Transverse colon (tissue), 4 donors: ENCODE results near the gene BCAS4. TPM values are rescaled to one million over a fixed set of nuclear protein-coding genes. Genes with fewer than 3 reads are reported as not detected.

ENCODE experiments used
- DNase-seq: peaks from one replicate; pipeline ENCODE4 v3.0.0-alpha.2; 2019
- H3K27ac ChIP-seq, 4 donors: fragments of 200-600 bp; sonication (generic); 2 replicates each; pipeline ENCODE4 v1.5.1; 2016 to 2018; ENCODE audit warnings: inconsistent platforms in 4 of 4
- H3K27me3 ChIP-seq: fragments of 200-600 bp; sonication (generic); 2 replicates; pipeline ENCODE4 v1.5.1; 2017; ENCODE audit warnings: inconsistent platforms
- H3K36me3 ChIP-seq, 4 donors: fragments of 200-600 bp; sonication (generic); 2 replicates each; pipeline ENCODE4 v1.5.1; 2017 to 2019; ENCODE audit warnings: inconsistent platforms in 4 of 4
- H3K4me1 ChIP-seq, 4 donors: fragments of 200-600 bp; sonication (generic); 2 replicates each; pipeline ENCODE4 v1.5.1; 2017 to 2020; ENCODE audit warnings: inconsistent platforms in 4 of 4
- H3K4me3 ChIP-seq, 4 donors: fragments of 200-600 bp; sonication (generic); 1 replicate in 1 of 4; 2 replicates in 3 of 4; pipeline versions ENCODE4 v1.5.1 to v1.6.1; 2017 to 2019; ENCODE audit warnings: inconsistent platforms in 4 of 4
- H3K9me3 ChIP-seq, 2 donors: fragments of 200-600 bp; sonication (generic); 2 replicates each; pipeline ENCODE4 v1.5.1; 2017 to 2019; ENCODE audit warnings: inconsistent platforms in 2 of 2
- CTCF ChIP-seq, 5 experiments: fragments of 200-600 bp in 3 of 5; fragments of 450-650 bp in 2 of 5; sonication (generic) in 3 of 5; IDR thresholded peaks; 1 replicate in 2 of 5; 2 replicates in 3 of 5; pipeline ENCODE4 v1.5.1; 2016 to 2017; ENCODE audit warnings: antibody characterized with exemption in 5 of 5, inconsistent platforms in 3 of 5, mild to moderate bottlenecking in 2 of 5, moderate library complexity in 1 of 5
- EP300 ChIP-seq: sonication (generic); formaldehyde crosslinking; IDR thresholded peaks from one replicate; pipeline ENCODE4 v1.6.1; 2017; ENCODE audit warnings: antibody characterized with exemption, low read depth
- POLR2A ChIP-seq: fragments of 450-650 bp; IDR thresholded peaks from one replicate; pipeline ENCODE4 v1.6.1; 2016; ENCODE audit warnings: antibody characterized with exemption, mild to moderate bottlenecking, moderate library complexity
- POLR2AphosphoS5 ChIP-seq, 3 donors: sonication (generic); formaldehyde crosslinking; IDR thresholded peaks; one replicate each; pipeline ENCODE4 v1.6.1; 2016; ENCODE audit warnings: antibody characterized with exemption in 3 of 3
- WGBS, 2 donors: methylation state at CpG; one replicate each; pipeline ENCODE4 v1.1.5; 2018; ENCODE audit warnings: low coverage in 1 of 2; 5-methylcytosine and 5-hydroxymethylcytosine counted together
- in situ Hi-C, 4 donors: fragments of 200-750 bp; cut with MboI; loops; one replicate each; pipeline versions ENCODE4 v1.15.0 to v1.15.1; 2017; ENCODE audit warnings: low sequenced_read_pairs in 3 of 4, low pct_ligation_motif_present in 1 of 4, low pct_unique_long_range_greater_than_20kb in 1 of 4
- intact Hi-C: fragments of 100-400 bp; cut with DNase I; formaldehyde crosslinking; loops from one replicate; pipeline ENCODE4 v1.15.1; 2023; ENCODE audit warnings: low total_unique reads
- total RNA-seq, 4 donors: library from RNA; depleted of rRNA; stranded (reverse); fragments of >200 nt; gene quantifications; one replicate each; pipeline ENCODE4 v1.1.0, GENCODE V29; 2016

Gene BCAS4
- total RNA-seq, 4 donors from 2014 or later: 3.3 to 16.5 (median 4.0) TPM; not detected in 1

GRCh38 chr20:50794181-50794845, 548 bp upstream of the BCAS4 start:
- H3K4me1 ChIP-seq: peaks cover 16 to 37% (median 27%) of the 10 kb centered on the region in 4 donors
- peak in 2 of 5 experiments; percentile 43 to 54 for TF ChIP-seq CTCF (IDR thresholded peaks at IDR 0.05)
- TF ChIP-seq POLR2A: no peak
- no peaks in the 10 kb centered on the region for H3K27me3 ChIP-seq
- peak overlapping the region in 3 of 4 donors; percentile 34 to 54 (median 38) for H3K27ac ChIP-seq
- intact Hi-C loops: loop anchor here (2.0 kb wide), 1 partner anchor 136 kb away; the partner anchor contains the start of gene ADNP
- no peaks in the 10 kb centered on the region for H3K9me3 ChIP-seq
- in situ Hi-C loops: loop anchor here in 3 of 4 donors (5.0 to 10.0 kb wide), 2 partner anchors 138 to 140 kb away; partner anchors contain the start of gene ADNP (in 3 of the 3)
- DNase-seq: no peak
- H3K36me3 ChIP-seq: no peaks in the 10 kb centered on the region
- 8 to 17% methylated on average over 4 to 34 of the region's 35 CpGs for WGBS, 2 donors
- H3K4me3 ChIP-seq: peak overlapping the region in 3 of 4 donors; percentile 69 to 70 (median 70)

GRCh38 chr20:50797142-50797541, 2.3 kb downstream of the BCAS4 start:
- no peaks in the 10 kb centered on the region for H3K27me3 ChIP-seq
- no peaks in the 10 kb centered on the region for H3K9me3 ChIP-seq
- in situ Hi-C loops (loop anchor here in 2 of 4 donors (10.0 kb wide), 1 partner anchor 138 kb away; the partner anchor contains the start of gene ADNP (in 2 of the 2)), intact Hi-C loops (no loop called here)
- no peak overlapping the region for H3K27ac ChIP-seq
- no peak overlapping the region for H3K4me3 ChIP-seq
- no peaks in the 10 kb centered on the region for H3K36me3 ChIP-seq
- WGBS, 2 donors: 90 to 92% methylated on average over 4 of the region's 4 CpGs
- TF ChIP-seq POLR2AphosphoS5 (IDR thresholded peaks at IDR 0.05): no peak
- no peak for TF ChIP-seq EP300
- no peak for TF ChIP-seq CTCF (IDR thresholded peaks at IDR 0.05)
- TF ChIP-seq POLR2A: no peak
- no peak for DNase-seq
- H3K4me1 ChIP-seq: peaks cover 4 to 27% (median 10%) of the 10 kb centered on the region in 4 donors

DNA sequence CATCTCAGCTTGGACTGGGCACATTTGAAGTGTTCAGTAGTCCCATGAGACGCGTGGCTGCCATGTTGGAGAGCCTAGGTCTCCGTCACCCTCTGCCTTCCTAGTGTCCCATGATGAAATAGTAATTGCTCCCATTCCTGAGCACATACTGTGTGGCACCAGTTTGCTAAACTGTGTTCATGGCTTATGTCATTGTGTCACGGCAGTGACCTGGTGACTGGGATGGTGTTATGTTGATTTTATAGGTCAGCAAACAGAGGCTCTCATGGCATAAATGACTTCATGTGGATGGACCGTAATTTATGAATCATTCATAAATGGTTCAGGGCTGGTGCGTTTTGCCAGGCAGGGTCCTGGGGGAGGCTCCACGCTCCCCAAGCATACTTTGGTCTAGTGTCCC, 3.8 kb downstream of the BCAS4 start:
- 85 to 100% methylated on average over 2 to 7 of the region's 7 CpGs for WGBS, 2 donors
- H3K36me3 ChIP-seq: no peaks in the 10 kb centered on the region
- intact Hi-C loops: no loop called here

More for the DNA sequence above, 3.8 kb downstream of the BCAS4 start:
- Histone ChIP-seq H3K27me3 (no peaks in the 10 kb centered on the region), H3K4me1 (peaks cover 4 to 18% (median 8%) of the 10 kb centered on the region in 4 donors), H3K9me3 (no peaks in the 10 kb centered on the region), H3K27ac (no peak overlapping the region), H3K4me3 (no peak overlapping the region)
- DNase-seq: no peak
- no peak for TF ChIP-seq EP300
- TF ChIP-seq POLR2AphosphoS5 (IDR thresholded peaks at IDR 0.05): no peak
- TF ChIP-seq POLR2A: no peak
- TF ChIP-seq CTCF (IDR thresholded peaks at IDR 0.05): no peak
- in situ Hi-C loops: loop anchor here in 2 of 4 donors (10.0 kb wide), 1 partner anchor 136 kb away; the partner anchor contains the start of gene ADNP (in 2 of the 2)
